Keratinocyte (primary cell): ENCODE results near the gene RBM39.

Source experiments
- CTCF ChIP-seq, 3 experiments: IDR thresholded peaks in 1 of 3; conservative IDR thresholded peaks in 1 of 3; optimal IDR thresholded peaks in 1 of 3; 2 replicates in 2 of 3; 3 replicates in 1 of 3; pipeline versions ENCODE3 to v1.5.1; 2011; ENCODE audit warnings: low read length in 3 of 3, mild to moderate bottlenecking in 3 of 3, moderate library complexity in 2 of 3, control low read depth in 1 of 3, inconsistent platforms in 1 of 3; ENCODE audit not compliant: insufficient read depth in 2 of 3; ENCODE audit errors: extremely low read depth in 1 of 3
- EZH2 ChIP-seq: IDR thresholded peaks from one replicate; pipeline ENCODE4 v1.6.1; 2012; ENCODE audit warnings: inconsistent platforms, mild to moderate bottlenecking, low read length, moderate library complexity

DNA sequence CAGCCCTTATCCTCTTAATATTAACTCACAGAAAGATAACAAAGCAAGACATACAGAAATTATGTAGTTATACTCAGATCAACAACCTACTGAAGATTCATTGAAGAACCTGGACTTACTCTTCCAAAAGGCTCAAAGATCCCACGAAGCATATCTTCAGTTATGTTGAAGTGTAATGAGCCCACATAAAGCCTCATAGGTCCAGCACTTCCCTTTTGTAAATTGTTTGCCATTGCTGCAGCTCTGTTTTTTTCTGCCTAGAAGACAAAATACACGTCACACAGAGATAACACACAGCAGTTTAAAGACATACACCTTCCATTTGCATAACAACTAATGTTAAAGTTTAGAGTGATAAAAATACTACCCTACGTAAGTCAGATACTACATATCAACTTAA is 20.4 kb downstream of the RBM39 start:
- TF ChIP-seq EZH2 = no peak
- TF ChIP-seq CTCF (optimal IDR thresholded peaks at IDR 0.05 in 1 of 3, IDR thresholded peaks at IDR 0.05 in 1 of 3, conservative IDR thresholded peaks at IDR 0.05 in 1 of 3; ENCODE audit: extremely low read depth in 1 of 3, insufficient read depth in 2 of 3, low read length in 3 of 3) = no peak
